Lower leg skin (tissue), 3 donors: Measurements from ENCODE around the gene ZNF19.

Experiments
- CTCF ChIP-seq, 3 donors: fragments of 450-650 bp; IDR thresholded peaks; one replicate each; pipeline ENCODE4 v1.5.1; 2016; ENCODE audit warnings: antibody characterized with exemption in 3 of 3, mild to moderate bottlenecking in 3 of 3, moderate library complexity in 2 of 3
- POLR2A ChIP-seq, 2 donors: fragments of 450-650 bp; IDR thresholded peaks; one replicate each; pipeline ENCODE4 v1.6.1; 2016 to 2017; ENCODE audit warnings: antibody characterized with exemption in 2 of 2, mild to moderate bottlenecking in 1 of 2, moderate library complexity in 1 of 2

GRCh38 chr16:71442051-71442440 is 47.1 kb downstream of the ZNF19 start, which contains the start of gene TLE7:
- no peak for TF ChIP-seq CTCF (IDR thresholded peaks at IDR 0.05)
- no peak for TF ChIP-seq POLR2A (IDR thresholded peaks at IDR 0.05)
